ENCODE results near the gene GLDC.

GLDC gene

GRCh38 chr9:6614489-6614888 lies 31.0 kb downstream of the GLDC start:
- TF ChIP-seq CTCF (IDR thresholded peaks at IDR 0.05): no peak

- TF ChIP-seq CTCF (IDR thresholded peaks at IDR 0.05): no peak
These were observed 33.7 kb downstream of the GLDC start for GRCh38 chr9:6611865-6612264.

- no peak for TF ChIP-seq CTCF (IDR thresholded peaks at IDR 0.05)
These were observed 35.5 kb downstream of the GLDC start for GRCh38 chr9:6610073-6610472.

GRCh38 chr9:6609497-6610016 lies 36.0 kb downstream of the GLDC start:
- no peak for TF ChIP-seq CTCF (IDR thresholded peaks at IDR 0.05)

- TF ChIP-seq CTCF (IDR thresholded peaks at IDR 0.05): no peak
These were observed 40.3 kb downstream of the GLDC start for GRCh38 chr9:6605202-6605601.

- no peak for TF ChIP-seq CTCF (IDR thresholded peaks at IDR 0.05)
These were observed 45.1 kb downstream of the GLDC start for GRCh38 chr9:6600426-6600825.

- no peak for TF ChIP-seq CTCF (IDR thresholded peaks at IDR 0.05)
These were observed 45.5 kb downstream of the GLDC start for GRCh38 chr9:6600006-6600405.

GRCh38 chr9:6598249-6598725 lies 47.2 kb downstream of the GLDC start:
- no peak for TF ChIP-seq CTCF (IDR thresholded peaks at IDR 0.05)
